Measurements from ENCODE around the gene FAM136A. TPM values are rescaled to one million over a fixed set of nuclear protein-coding genes. Genes with fewer than 3 reads are reported as not detected.

The FAM136A gene
- polyA plus RNA-seq, 1 experiment = 22.9 TPM

- Histone ChIP-seq H3K36me3 (ENCODE audit: control insufficient read depth, insufficient read depth, low read length) (no peaks in the 10 kb centered on the region), H3K27me3 (ENCODE audit: control insufficient read depth, insufficient read depth, low read length) (no peaks in the 10 kb centered on the region), H3K4me3 (ENCODE audit: low read depth, low read length) (no peak overlapping the region)
- no peak for DNase-seq (ENCODE audit: low read depth)
- CTCF ChIA-PET = no interaction called here
- no peak for TF ChIP-seq CTCF (IDR thresholded peaks at IDR 0.05; ENCODE audit: insufficient read depth, low read depth, low read length)
- POLR2A ChIA-PET = no interaction called here
Measured at GRCh38 chr2:70250434-70250833, 51.4 kb downstream of the FAM136A start.

GRCh38 chr2:70248181-70248847, 53.6 kb downstream of the FAM136A start, which contains the start of gene TIA1:
Gene TIA1, minus strand, starts transcription at chr2:70248628. Its CDS starts 198 bp downstream, at chr2:70248430.
- peak within 1 kb of the TSS; percentile 84 for H3K4me3 ChIP-seq (ENCODE audit: low read depth, low read length)
- ChIA-PET CTCF (interaction anchor here (1.1 kb wide), 1 partner anchor 12 kb away, joined by 3 read pairs; no protein-coding TSS in a partner anchor), POLR2A (interaction anchor here (0.5 to 0.6 kb wide), 2 partner anchors 11 to 628 kb away, joined by 3 to 8 read pairs; no protein-coding TSS in a partner anchor)
- peak; percentile 90 for DNase-seq (ENCODE audit: low read depth)
- no peaks in the 10 kb centered on the region for H3K36me3 ChIP-seq (ENCODE audit: control insufficient read depth, insufficient read depth, low read length)
- H3K27me3 ChIP-seq (ENCODE audit: control insufficient read depth, insufficient read depth, low read length) = no peaks in the 10 kb centered on the region
- TF ChIP-seq CTCF (IDR thresholded peaks at IDR 0.05; ENCODE audit: insufficient read depth, low read depth, low read length) = no peak

- H3K4me3 ChIP-seq (ENCODE audit: low read depth, low read length) = peak overlapping the region; percentile 84
- DNase-seq (ENCODE audit: low read depth) = no peak
- no peaks in the 10 kb centered on the region for H3K36me3 ChIP-seq (ENCODE audit: control insufficient read depth, insufficient read depth, low read length)
- no peaks in the 10 kb centered on the region for H3K27me3 ChIP-seq (ENCODE audit: control insufficient read depth, insufficient read depth, low read length)
- ChIA-PET POLR2A (interaction anchor here (0.6 kb wide), 1 partner anchor 628 kb away, joined by 8 read pairs; no protein-coding TSS in a partner anchor), CTCF (interaction anchor here (0.7 kb wide), 1 partner anchor 61 kb away, joined by 3 read pairs; no protein-coding TSS in a partner anchor)
- no peak for TF ChIP-seq CTCF (IDR thresholded peaks at IDR 0.05; ENCODE audit: insufficient read depth, low read depth, low read length)
Measured at GRCh38 chr2:70247364-70248180, 54.3 kb downstream of the FAM136A start.

Small RNAs within 50 kb of the gene (small RNA-seq; reads per million reads assigned to genes)
- gene AC016700.2 (ENCODE audit: insufficient read length, low read depth, low replicate concordance) (not detected), gene MIR1285-2 (ENCODE audit: insufficient read length, low read depth, low replicate concordance) (not detected)

Other genes with a start within 250 kb of the FAM136A start
- gene PCBP1, start 214.6 kb downstream of the FAM136A start, polyA plus RNA-seq (2011; rRNA removed) = 59.2 and 87.4 TPM in 2 replicates
- 9.8 and 12.1 TPM in 2 replicates for gene C2orf42, start 111.0 kb downstream of the FAM136A start, polyA plus RNA-seq (2011; rRNA removed)
- gene TIA1, start 53.4 kb downstream of the FAM136A start, polyA plus RNA-seq (2011; rRNA removed) = 60.1 and 93.8 TPM in 2 replicates
- gene PCYOX1, start 43.9 kb downstream of the FAM136A start, polyA plus RNA-seq (2011; rRNA removed) = 31.1 and 66.4 TPM in 2 replicates
- gene SNRPG, start 8.3 kb downstream of the FAM136A start, polyA plus RNA-seq (2011; rRNA removed) = 88.6 and 118 TPM in 2 replicates